Measurements from ENCODE around the gene C1orf116.

The C1orf116 gene

DNA sequence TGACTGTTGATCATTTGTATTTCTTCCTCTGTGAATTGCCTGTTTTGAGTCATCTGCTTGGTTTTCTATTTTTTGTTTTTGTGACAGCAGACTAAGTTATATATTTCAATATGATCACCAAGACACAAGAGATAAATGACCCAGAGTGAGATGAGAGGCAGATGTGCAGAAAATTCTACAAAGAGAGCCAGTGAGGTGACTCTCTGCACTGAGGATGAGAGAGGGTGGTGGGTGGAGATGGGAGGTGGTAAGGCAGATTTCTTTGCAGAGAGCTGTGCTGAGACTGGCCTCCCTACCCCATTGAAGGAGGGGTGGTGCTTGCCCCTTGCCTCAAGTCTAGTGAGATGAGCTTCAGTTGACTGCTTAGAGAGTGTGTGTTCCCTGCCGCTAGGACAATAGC lies 44.7 kb downstream of the C1orf116 start:
- Histone ChIP-seq H3K27ac (replicated peaks) (no peak overlapping the region), H3K27me3 (ENCODE audit: insufficient read depth, poor library complexity, severe bottlenecking) (no peaks in the 10 kb centered on the region), H3K4me3 (replicated peaks; ENCODE audit: insufficient read depth, low read length) (no peak overlapping the region)
- no peak for DNase-seq (ENCODE audit: low read depth in 1 of 2, low spot score in 1 of 2)
- TF ChIP-seq SPI1 (IDR thresholded peaks at IDR 0.05; ENCODE audit: borderline replicate concordance, low read depth) (no peak), POLR2AphosphoS5 (IDR thresholded peaks at IDR 0.05; ENCODE audit: low read depth) (no peak), GABPA (IDR thresholded peaks at IDR 0.05; ENCODE audit: low read depth) (no peak)
- TF ChIP-seq, protein P1, sequence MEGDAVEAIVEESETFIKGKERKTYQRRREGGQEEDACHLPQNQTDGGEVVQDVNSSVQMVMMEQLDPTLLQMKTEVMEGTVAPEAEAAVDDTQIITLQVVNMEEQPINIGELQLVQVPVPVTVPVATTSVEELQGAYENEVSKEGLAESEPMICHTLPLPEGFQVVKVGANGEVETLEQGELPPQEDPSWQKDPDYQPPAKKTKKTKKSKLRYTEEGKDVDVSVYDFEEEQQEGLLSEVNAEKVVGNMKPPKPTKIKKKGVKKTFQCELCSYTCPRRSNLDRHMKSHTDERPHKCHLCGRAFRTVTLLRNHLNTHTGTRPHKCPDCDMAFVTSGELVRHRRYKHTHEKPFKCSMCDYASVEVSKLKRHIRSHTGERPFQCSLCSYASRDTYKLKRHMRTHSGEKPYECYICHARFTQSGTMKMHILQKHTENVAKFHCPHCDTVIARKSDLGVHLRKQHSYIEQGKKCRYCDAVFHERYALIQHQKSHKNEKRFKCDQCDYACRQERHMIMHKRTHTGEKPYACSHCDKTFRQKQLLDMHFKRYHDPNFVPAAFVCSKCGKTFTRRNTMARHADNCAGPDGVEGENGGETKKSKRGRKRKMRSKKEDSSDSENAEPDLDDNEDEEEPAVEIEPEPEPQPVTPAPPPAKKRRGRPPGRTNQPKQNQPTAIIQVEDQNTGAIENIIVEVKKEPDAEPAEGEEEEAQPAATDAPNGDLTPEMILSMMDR (IDR thresholded peaks at IDR 0.05; ENCODE audit: insufficient read depth, low read length) = no peak
- TF ChIP-seq, protein P2, sequence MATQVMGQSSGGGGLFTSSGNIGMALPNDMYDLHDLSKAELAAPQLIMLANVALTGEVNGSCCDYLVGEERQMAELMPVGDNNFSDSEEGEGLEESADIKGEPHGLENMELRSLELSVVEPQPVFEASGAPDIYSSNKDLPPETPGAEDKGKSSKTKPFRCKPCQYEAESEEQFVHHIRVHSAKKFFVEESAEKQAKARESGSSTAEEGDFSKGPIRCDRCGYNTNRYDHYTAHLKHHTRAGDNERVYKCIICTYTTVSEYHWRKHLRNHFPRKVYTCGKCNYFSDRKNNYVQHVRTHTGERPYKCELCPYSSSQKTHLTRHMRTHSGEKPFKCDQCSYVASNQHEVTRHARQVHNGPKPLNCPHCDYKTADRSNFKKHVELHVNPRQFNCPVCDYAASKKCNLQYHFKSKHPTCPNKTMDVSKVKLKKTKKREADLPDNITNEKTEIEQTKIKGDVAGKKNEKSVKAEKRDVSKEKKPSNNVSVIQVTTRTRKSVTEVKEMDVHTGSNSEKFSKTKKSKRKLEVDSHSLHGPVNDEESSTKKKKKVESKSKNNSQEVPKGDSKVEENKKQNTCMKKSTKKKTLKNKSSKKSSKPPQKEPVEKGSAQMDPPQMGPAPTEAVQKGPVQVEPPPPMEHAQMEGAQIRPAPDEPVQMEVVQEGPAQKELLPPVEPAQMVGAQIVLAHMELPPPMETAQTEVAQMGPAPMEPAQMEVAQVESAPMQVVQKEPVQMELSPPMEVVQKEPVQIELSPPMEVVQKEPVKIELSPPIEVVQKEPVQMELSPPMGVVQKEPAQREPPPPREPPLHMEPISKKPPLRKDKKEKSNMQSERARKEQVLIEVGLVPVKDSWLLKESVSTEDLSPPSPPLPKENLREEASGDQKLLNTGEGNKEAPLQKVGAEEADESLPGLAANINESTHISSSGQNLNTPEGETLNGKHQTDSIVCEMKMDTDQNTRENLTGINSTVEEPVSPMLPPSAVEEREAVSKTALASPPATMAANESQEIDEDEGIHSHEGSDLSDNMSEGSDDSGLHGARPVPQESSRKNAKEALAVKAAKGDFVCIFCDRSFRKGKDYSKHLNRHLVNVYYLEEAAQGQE (IDR thresholded peaks at IDR 0.05; ENCODE audit: insufficient replicate concordance, low read depth) = no peak

DNA sequence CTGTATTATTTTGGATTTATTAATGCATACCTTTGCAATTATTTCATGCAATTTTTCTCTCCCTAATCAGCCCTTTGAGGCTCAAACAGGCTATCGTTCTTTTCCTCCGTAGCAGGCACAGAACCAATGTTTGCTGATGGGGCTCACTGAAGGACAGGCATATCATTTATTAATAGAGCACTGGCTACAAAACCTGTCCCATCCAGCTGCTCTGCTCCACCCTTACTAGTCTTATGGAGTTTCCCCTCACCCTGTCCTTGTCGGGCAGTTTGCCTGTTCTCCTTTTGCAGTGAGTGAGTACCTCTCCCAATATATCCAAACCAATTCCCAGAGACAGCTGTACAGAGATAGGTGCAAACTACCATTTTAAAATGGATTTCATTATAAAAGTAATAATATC lies 45.7 kb downstream of the C1orf116 start:
- H3K27ac ChIP-seq (replicated peaks) = no peak overlapping the region
- H3K4me3 ChIP-seq (replicated peaks; ENCODE audit: insufficient read depth, low read length) = no peak overlapping the region
- TF ChIP-seq POLR2AphosphoS5 (IDR thresholded peaks at IDR 0.05; ENCODE audit: low read depth) (no peak), GABPA (IDR thresholded peaks at IDR 0.05; ENCODE audit: low read depth) (no peak), SPI1 (IDR thresholded peaks at IDR 0.05; ENCODE audit: borderline replicate concordance, low read depth) (no peak)
- TF ChIP-seq, protein P1 (IDR thresholded peaks at IDR 0.05; ENCODE audit: insufficient read depth, low read length) = no peak
- TF ChIP-seq, protein P2 (IDR thresholded peaks at IDR 0.05; ENCODE audit: insufficient replicate concordance, low read depth) = no peak
- no peaks in the 10 kb centered on the region for H3K27me3 ChIP-seq (ENCODE audit: insufficient read depth, poor library complexity, severe bottlenecking)
- DNase-seq (ENCODE audit: low read depth in 1 of 2, low spot score in 1 of 2) = no peak

DNA sequence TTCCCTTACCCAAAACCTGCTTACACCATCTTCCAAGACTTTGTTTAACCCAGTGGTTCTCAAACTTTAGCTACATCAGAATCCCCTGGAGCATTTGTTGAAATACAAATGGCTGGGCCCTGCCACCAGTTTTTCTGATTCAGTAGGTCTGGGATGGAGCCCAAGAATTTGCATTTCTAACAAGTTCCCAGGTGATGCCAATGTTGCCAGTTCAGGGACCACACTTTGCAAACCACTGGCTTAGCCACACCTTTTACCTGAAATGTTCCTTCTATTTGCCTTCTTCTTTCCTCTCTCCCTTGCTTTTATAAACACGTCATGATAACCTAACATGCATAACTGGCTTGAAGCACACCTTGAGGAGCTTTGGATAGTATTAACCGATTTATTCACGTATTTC lies 46.2 kb downstream of the C1orf116 start:
- TF ChIP-seq GABPA (IDR thresholded peaks at IDR 0.05; ENCODE audit: low read depth) (no peak), POLR2AphosphoS5 (IDR thresholded peaks at IDR 0.05; ENCODE audit: low read depth) (no peak), SPI1 (IDR thresholded peaks at IDR 0.05; ENCODE audit: borderline replicate concordance, low read depth) (no peak)
- TF ChIP-seq, protein P1 (IDR thresholded peaks at IDR 0.05; ENCODE audit: insufficient read depth, low read length) = no peak
- TF ChIP-seq, protein P2 (IDR thresholded peaks at IDR 0.05; ENCODE audit: insufficient replicate concordance, low read depth) = no peak
- no peak overlapping the region for H3K27ac ChIP-seq (replicated peaks)
- no peak overlapping the region for H3K4me3 ChIP-seq (replicated peaks; ENCODE audit: insufficient read depth, low read length)
- DNase-seq (ENCODE audit: low read depth in 1 of 2, low spot score in 1 of 2) = no peak
- no peaks in the 10 kb centered on the region for H3K27me3 ChIP-seq (ENCODE audit: insufficient read depth, poor library complexity, severe bottlenecking)
